NCI-H446 (cell line): ENCODE data around the gene HPGDS.
"Not testable (repeated sequence)": the region's sequence is repeated elsewhere in the genome, so short reads cannot be mapped to it uniquely, and the experiment has no call there.

Source experiments
- DNase-seq, 2 experiments: peaks; one replicate each; lab custom pipeline; 2025; lab: John Stamatoyannopoulos, UW

HPGDS gene

DNA sequence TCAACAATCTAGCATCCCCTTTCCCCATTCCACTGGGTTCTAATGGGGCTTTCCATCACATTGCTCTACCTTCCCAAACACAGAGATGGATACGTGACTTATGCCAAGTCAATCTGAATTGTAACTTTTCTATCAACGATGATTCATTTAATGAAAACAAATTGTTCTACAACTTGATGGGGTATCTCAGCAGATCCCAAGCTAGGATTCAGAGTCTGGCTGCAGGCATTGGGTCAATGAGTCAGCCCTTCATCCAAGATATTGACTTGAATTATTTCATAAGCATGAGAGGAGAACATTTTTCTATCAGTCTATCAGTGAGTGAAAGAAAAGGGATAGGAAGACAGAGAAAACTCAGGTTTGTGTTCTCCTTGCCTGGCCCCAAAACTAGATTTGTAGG is 15.0 kb upstream of the HPGDS start:
- no peak for DNase-seq

DNA sequence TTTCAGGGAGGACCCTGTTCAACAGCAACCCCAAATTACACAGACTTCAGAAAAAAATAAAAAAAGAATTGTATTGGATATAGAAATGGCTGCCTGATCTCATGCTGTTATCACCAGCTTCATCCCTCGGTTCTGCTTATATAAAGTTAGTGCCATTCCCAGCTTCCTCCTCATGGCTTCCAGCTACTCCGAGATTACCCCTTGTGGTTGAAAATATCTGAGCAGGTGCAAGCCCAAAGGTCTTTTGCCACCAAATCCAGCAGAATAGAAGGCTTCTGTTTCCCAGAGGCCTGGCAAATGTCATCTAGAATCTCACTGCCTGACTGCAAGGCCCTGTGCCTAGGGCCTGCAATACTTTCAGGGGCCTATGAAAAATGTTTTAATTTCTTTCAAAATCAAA is 13.8 kb upstream of the HPGDS start:
- DNase-seq = no peak

DNA sequence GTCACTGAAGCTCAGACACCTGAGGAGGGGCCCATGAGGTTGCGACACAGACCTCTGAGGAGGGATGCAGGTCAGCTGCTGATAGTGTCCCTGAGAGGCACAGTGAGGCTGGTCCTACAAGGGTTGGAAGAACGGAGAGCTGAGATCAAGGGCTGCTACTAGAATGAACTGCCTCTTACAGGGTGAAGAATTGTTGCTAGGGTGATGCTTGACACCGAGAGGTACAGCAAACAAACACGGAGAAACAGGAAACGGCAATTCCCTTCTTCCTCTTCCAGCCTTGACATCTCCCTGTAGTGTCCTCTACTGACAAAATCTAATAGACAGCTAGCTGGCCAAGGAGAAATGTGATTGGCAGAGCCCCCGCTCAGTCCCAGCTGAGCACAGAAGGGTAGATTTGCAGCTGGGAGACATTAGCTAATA is 11.8 kb upstream of the HPGDS start:
- no peak for DNase-seq

DNA sequence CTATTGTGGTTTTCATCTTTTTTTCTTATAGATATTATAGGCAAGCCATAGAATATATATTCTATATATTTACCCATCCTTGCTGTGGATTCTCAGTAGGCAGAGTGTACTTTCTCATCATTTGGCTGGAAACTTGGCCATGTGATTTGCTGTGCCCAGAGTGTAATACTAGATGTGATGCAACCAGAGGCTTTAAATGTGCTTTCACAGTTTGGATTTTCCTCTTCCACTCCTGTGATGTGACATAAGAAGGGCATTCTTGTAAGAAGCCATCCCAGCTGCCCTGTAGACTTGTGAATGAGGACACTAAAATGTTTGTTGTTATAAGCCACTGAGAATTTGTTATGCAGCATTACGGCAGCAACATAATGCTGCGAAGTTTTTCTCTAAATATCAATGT is 10.4 kb upstream of the HPGDS start:
- no peak for DNase-seq

DNA sequence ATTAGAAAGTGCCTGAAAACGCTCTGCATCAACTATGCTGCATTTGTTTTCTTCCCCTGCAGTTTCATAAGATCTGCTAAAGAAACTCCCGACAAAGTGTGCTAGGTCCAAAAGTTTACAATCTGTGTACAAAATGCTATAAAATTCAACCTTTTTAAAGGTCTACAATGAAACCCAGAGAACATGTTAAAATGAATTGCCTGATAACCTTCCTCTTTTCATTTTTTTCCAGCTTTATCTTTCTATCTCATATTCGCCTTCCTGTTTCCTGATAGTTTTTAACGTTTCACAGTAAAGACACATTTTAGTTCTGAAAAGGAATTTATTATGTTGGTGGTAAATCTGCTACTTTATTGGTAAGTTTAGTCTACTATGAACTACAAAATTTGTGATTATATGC is 9.5 kb upstream of the HPGDS start:
- DNase-seq = no peak

DNA sequence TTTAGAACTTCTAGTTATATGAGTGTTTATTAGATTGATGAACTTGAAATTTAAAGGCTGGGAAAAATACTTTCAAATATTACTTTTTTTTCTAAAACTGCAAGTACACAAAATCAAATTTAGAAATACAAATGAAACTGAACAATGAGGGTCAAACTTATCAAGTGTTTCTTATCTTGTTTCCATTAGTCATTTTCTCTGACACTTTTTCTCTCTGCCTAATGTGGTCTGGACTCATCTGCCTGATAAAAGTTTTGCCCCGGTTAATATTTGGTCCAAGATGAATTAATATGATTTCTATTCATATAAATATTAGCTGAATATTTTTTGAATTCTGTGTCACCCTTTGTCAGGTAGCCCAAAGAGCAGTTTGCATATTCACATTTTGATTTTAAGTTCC is 8.7 kb upstream of the HPGDS start:
- no peak for DNase-seq

DNA sequence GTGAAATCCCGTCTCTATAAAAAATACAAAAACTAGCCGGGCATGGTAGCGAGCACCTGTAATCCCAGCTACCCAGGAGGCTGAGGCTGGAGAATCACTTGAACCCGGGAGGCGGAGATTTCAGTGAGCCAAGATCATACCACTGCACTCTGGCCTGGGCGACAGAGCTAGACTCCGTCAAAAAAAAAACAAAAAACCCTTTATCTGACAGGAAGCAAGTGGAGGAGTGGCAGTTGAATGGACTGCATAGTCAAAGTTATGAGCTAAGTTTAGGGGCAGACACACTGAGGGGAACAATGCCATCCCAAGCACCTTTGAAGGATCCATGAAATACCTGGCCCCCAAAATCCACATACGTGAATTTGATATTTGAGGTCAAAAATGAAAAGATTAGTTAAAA is 7.5 kb upstream of the HPGDS start:
- DNase-seq = no peak

DNA sequence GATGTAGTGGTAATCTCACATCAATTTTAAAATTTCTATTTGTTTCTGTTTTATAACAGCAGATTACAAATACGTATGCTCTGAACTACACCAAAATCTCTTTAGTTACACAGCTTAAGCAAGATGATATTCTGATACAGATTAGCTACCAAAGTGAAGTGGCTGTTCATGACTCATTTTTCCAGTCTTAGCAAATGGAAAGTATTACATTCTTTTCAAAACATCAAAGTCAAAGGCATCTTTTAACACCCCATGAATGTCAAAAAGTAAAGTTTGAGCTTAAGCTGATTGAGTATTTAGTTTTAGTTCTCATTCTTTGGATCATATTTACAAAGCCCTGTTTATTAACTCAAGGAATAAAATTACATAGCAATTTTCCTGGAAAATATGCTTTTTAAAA is 6.6 kb upstream of the HPGDS start:
- DNase-seq = no peak

DNA sequence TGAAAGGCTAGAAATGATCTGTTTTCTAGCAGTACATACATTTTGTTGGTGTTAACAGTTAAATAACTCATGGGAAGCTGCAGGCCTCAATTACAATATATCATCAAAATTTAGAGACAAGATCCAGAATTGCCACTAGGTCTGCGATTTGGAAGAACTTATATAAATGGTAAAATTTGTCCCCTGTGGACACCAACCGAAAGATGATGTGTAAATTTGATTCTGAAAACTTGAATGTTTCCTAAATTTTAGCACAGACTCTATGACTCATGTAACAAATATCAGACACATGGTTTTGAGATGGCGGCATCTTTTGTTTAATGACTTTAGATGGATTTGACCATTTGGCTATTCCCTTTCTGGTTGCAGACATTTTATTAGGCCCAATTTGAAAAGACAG is 6.0 kb upstream of the HPGDS start:
- no peak for DNase-seq

DNA sequence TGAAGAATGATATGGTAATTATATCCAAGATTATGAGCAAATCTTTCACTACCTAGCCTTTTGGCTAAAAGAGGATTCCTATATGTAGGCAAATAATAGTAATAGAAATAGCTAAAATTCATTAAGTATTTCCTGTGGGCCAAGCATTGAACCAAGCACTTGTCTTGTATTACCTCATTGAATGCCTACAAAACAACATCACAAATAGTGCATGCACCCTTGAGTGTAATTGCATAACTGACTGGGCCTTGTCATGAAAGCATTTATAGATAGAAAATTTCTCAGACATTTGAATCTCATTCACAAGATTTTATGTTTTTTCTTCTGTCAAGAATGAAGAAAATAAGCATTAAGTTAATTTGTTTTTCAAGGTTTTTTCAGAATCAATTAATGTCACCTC is 3.9 kb upstream of the HPGDS start:
- DNase-seq = no peak

DNA sequence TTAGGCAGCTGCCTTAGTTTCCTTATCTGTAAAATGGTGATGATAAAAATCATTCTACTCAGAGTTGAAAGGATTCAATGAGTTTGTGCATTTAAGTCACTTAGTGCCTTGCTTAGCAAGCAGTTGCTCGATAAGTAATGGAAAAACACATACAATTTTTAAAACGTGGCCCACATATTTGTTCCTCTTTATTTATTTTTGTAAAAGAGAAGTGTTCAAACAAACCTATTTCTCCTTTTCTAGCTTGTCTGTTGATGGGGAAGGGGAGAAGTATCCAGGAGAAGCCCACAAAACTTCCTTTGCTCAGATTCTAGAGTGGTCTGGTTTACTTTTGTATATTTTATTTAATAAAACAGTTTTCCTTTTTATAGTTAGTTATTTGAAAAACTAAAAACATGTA is 3.3 kb upstream of the HPGDS start:
- no peak for DNase-seq

DNA sequence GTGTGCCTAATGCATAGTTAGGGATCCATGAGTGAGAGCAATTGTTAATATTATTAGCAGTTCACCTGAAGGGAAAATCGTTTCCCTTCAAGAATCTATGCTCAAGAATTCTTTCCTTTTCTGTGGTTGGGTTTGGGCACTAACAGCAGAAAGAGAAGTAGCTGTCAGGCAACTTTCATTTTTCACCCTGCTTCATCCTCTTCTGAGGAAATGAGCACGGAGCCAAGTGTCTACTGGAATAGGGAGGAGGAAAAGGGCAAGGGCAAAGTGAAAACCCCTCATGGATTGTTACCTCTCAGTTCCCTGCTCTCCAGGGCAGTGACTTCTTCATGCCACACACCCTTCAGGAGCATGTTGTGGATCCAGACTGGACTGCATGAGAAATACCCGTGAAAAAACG is 2.6 kb upstream of the HPGDS start:
- DNase-seq = no peak

DNA sequence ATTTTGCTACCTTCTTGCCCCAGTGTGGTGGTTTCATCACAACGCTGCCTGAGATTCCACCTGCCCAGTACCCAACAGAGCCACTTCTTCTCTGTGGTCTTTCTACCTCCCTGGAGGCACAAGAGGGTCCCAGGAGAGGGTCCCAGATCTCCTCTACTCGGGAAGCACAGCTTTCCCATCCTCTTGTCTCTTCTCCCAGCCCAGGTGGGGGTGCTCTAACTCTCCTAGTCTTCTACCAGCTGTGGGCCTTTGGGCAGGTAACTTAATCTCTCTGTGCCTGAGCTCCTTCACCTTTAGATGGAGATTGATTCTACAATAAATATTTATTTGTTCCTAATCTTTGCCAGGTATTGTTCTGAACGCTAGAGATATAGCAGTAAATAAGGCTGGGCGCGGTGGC is 1.8 kb upstream of the HPGDS start:
- DNase-seq = no peak

DNA sequence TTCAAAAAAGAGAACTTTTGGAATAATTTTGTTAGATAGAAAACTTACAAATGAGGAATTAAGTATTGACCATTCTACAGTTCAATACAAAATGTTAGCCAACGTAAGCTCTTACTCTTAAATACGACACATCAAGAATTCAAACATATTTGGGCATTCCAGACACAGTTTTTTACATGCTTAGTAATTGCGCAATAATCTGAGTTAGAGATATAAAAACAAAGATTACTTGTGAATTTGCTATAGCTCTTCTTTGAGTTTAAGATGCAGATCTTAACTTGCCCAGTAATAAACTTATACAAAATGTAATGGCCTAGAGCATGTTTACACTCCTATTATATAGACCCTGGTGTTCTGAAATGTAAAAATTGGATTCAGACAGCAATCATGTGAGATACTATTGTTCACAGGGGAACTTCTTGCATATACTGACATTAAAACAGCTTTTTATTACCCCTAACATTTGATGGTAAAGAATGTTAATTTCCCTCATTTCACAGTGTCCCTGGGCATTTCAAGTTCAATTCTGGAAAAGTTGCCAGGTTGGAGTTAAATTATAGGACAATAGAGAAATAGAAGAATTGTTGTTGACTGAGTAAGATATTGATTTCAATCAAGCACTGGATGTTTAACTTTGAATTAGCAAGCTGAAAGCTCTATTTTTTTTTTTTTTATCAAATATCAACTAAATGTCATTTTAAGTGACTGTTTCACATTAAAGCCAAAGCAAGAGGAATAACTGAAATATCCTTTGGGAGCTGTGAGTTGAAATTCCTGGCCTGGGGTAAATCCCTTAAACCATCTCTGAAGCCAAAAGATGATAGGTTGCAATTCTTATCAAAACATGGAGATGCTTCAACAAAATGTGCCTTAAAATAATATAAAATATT is 910 bp downstream of the HPGDS start:
- no peak for DNase-seq

DNA sequence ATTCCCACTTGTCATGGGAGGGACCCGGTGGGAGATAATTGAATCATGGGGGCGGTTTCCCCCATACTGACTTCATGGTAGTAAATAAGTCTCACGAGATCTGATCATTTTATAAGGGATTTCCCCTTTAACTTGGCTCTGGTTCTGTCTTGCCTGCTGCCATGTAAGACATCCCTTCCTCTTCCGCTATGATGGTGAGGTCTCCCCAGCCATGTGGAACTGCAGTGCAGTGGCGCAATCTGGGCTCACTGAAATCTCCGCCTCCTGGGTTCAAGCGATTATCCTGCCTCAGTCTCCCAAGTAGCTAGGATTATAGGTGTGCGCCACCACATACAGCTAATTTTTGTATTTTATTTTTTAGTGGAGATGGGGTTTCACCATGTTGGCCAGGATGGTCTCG is 2.9 kb downstream of the HPGDS start:
- DNase-seq = no peak

DNA sequence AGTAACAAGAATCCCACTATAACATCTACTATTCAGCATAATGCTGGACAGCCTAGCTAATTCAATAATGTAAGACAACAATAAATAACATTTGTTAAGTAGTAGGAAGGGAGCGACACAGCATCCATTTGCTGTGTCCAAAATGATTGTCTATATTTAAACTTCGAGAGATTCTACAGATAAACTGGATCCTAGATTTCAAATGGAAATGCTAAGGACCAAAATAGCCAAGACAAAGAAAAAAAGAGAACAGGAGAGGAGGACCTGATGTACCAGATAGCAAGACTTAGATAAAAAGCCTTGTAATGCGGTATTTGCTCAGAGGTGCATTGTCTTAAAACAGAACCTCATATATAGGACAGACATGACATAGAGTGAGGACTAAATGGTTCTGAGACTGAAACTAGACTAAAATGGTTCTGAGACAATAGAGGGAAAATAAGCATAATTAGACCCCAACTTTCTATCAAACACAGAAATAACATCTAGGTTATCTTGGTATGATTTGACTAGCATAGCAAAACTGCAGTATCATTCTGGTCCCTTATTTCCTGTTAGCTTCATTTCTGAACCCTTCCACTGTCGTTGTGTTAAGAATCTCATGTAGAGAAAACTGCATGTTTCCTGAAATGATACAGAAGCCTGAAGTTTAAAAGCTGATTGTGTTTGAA is 3.8 kb downstream of the HPGDS start:
- no peak for DNase-seq

DNA sequence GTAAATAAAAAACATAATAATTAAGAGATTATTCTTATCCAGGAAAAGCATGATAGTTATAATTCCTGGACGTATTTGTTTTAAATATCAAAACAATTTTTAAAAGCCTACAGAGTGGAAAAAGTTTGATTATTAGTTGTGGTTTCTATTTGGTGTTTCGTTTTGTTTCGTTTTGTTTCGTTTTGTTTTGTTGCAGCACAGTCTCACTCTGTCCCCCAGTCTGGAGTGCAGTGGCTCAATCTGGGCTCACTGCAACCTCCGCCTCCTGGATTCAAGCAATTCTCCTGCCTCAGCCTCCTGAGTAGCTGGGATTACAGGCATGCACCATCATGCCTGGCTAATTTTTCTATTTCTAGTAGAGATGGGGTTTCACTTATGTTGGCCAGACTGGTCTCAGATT is 5.8 kb downstream of the HPGDS start:
- not testable (repeated sequence) for DNase-seq

DNA sequence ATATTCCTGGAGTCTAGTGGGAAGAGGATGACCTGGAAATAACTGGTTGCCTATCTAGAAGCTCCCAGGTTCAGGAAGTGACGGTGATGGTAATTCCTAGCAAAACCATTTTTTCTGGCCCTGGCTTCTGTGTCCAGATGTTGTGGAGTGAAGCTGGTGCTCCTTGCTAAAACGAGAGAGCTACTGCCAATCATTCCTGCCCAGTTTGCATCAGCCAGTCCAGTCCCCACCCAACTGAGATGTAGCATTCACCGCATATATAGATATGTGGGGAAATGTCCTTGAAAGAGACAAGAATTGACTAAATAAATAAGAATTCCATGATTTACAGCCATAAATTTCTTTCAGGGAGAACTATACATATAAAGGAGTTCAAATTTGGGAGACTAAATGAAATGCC is 6.3 kb downstream of the HPGDS start:
- DNase-seq = no peak

DNA sequence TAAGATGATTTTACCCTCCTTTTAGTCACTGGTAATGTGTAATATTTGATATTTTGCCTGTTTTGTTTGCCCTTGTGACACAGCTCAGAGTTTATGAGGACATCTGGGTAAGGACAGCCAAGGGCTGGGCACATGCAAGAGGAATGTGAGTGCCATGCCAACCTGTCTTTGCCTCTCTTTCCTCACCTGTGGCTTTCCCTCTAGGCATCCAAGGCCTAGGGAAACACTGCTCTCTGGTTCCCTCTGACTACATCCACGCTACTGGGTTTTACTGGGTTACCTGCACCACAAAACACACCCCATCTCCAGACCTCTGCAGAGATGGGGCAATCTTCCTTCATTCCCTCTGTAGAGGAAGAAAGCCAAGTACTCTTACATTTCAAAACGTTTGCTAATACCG is 7.7 kb downstream of the HPGDS start:
- no peak for DNase-seq

DNA sequence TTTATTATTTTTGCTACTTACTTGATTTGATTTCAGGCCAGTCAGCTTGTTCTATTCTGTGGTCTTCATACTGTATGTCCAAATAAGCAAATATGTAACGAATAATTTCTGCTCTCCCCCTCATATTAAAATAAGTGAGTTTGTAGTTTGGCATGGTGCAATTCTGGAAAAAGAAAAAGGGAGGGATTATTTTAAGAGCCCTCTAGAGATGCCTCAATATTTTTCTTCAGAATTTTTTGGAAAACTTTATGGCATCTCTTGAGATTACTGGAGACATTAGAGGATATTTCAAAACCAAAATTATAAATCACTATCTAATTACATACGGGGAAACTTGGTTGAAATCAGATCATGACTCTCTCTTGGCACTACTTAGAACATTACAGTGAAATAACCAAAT is 8.2 kb downstream of the HPGDS start:
- DNase-seq = no peak

DNA sequence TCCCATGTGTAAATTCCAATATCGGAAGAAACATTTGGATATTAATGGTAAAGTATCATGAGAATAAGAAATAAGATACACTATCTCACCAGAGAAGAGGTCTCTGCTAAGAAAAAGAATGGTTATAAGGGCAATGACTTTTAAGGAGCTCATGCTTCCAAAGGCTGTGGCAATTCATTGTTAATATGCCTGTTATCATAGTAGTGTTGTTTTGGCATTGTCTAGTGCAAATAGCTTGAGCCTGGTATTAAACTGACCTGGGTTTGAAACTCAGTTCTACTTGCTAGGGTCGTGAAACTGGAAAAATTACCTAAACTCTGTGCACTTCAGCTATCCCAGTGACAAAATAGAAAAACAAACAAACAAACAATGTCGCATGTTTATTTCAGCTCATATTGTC is 8.8 kb downstream of the HPGDS start:
- DNase-seq = no peak

DNA sequence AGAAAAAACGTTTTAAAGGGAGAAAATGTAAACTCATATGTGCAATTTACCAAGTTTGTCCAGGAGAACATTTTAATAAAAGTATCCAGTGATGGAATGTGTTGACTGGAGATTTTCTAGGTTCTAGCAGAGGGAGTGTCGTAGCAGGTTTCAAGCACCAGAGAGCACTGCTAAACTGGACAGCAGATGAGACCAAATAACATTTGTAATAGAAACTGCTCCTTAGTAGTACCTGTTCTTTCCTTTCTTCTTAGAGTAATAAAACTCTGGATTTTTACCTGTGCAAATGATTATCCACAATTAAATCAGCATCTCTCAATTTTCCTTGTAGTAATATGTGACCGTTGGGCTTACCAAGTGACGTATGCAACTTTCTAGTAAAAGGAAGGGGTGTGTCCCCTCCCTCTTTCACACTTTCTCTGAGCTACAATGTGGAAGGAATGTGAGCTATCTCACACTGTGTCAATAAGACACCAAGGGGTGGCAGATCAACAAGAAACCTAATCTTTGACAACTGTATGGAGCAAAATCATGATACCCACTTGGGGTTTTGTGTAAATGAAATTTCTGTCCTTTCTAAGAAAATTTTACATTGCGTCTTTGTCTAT is 9.5 kb downstream of the HPGDS start:
- DNase-seq = no peak

DNA sequence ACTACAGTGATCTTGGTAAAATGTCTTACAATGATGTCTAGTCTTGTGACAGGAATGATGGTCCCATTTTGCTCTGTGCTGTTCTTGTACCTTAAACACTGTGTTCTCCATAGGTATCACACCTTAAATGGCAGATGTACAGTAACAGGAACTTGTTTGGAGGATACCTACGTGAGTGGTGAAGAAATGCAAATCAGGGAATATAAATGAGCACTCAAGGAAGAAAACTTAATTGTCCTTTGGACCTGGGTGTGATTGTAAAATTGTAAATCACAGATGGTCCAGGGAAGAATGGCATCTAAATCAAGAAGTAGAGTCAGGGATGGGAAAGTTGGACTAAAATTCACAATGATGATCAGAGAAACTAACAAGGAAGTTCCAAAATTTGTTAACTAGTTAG is 12.7 kb downstream of the HPGDS start:
- DNase-seq = no peak
